CD4-positive, alpha-beta T cell (primary cell): ENCODE measurements around the gene SNRNP48. TPM values are rescaled to one million over a fixed set of nuclear protein-coding genes. Genes with fewer than 3 reads are reported as not detected.

Experiments
- ATAC-seq: fragments of 200-7000 bp; cut with Tn5 transposase; one replicate; pipeline ENCODE4 v1.10.0; 2022; ENCODE audit warnings: mild to moderate bottlenecking; ENCODE audit not compliant: poor library complexity
- CTCF ChIA-PET: fragments of 350-600 bp; sonication (Branson Sonifier 250); formaldehyde crosslinking; loops from one replicate; lab custom pipeline; 2021; ENCODE audit warnings: antibody characterized with exemption, inconsistent platforms; lab: Charles Lee
- POLR2A ChIA-PET: fragments of 350-600 bp; sonication (Branson Sonifier 250); formaldehyde crosslinking; loops from one replicate; lab custom pipeline; 2021; ENCODE audit warnings: antibody characterized with exemption, inconsistent platforms; lab: Charles Lee
- DNase-seq, 14 experiments: peaks; one replicate each; pipeline ENCODE4 v3.0.0-alpha.2; 2013 to 2020; ENCODE audit warnings: mixed read lengths in 2 of 14
- H3K27ac ChIP-seq, 2 donors: one replicate each; pipeline versions ENCODE4 v1.5.1 to v1.7.0; 2013; ENCODE audit warnings: low read length in 2 of 2, low read depth in 1 of 2, mild to moderate bottlenecking in 1 of 2
- H3K27me3 ChIP-seq, 2 experiments: 1 replicate in 1 of 2; 2 replicates in 1 of 2; pipeline versions ENCODE4 v1.6.1 to v1.7.0; 2013; ENCODE audit warnings: low read length in 2 of 2, control low read depth in 1 of 2, mild to moderate bottlenecking in 1 of 2, moderate library complexity in 1 of 2; ENCODE audit not compliant: insufficient read depth in 2 of 2, control insufficient read depth in 1 of 2
- H3K36me3 ChIP-seq: one replicate; pipeline ENCODE4 v1.6.1; 2013; ENCODE audit warnings: low read length, control low read depth; ENCODE audit not compliant: insufficient read depth
- H3K4me1 ChIP-seq: one replicate; pipeline ENCODE4 v1.6.1; 2013; ENCODE audit warnings: low read length, control low read depth; ENCODE audit not compliant: insufficient read depth
- H3K4me3 ChIP-seq: one replicate; pipeline ENCODE4 v1.5.1; 2013; ENCODE audit warnings: mild to moderate bottlenecking, low read length, moderate library complexity
- H3K9me3 ChIP-seq, 2 experiments: 1 replicate in 1 of 2; 2 replicates in 1 of 2; pipeline versions ENCODE4 v1.6.1 to v1.7.0; 2013; ENCODE audit warnings: low read length in 2 of 2, mild to moderate bottlenecking in 2 of 2, control low read depth in 1 of 2, moderate library complexity in 1 of 2; ENCODE audit not compliant: control insufficient read depth in 1 of 2, insufficient read depth in 1 of 2
- H3K27ac Mint-ChIP-seq: one replicate; pipeline ENCODE4 v1.8.0; 2020; ENCODE audit warnings: mixed read lengths
- H3K27me3 Mint-ChIP-seq: one replicate; pipeline ENCODE4 v1.8.0; 2021; ENCODE audit warnings: mixed read lengths
- H3K36me3 Mint-ChIP-seq: one replicate; pipeline ENCODE4 v1.8.0; 2021; ENCODE audit warnings: low read depth, mixed read lengths
- H3K4me1 Mint-ChIP-seq: one replicate; pipeline ENCODE4 v1.8.0; 2021; ENCODE audit warnings: low read depth, mixed read lengths
- H3K4me3 Mint-ChIP-seq: one replicate; pipeline ENCODE4 v1.8.0; 2020; ENCODE audit warnings: mild to moderate bottlenecking, mixed read lengths
- H3K9me3 Mint-ChIP-seq: one replicate; pipeline ENCODE4 v1.8.0; 2020; ENCODE audit warnings: mixed read lengths
- intact Hi-C, 2 experiments: fragments of 100-400 bp; cut with DNase I in 1 of 2; cut with micrococcal nuclease in 1 of 2; formaldehyde crosslinking; loops; one replicate each; pipeline versions ENCODE4 v1.15.1 to v1.9.0; 2023 to 2025; cut with DNase I, micrococcal nuclease
- total RNA-seq, 174 experiments: library from RNA in 2 of 174; stranded (reverse) in 2 of 174; gene quantifications; one replicate each; pipeline ENCODE4 v1.2.3 and lab custom pipeline; 2021 to 2026
- TF ChIP-seq, protein P1 (sequence below): fragments of 200-600 bp; IDR thresholded peaks from one replicate; pipeline ENCODE4 v1.8.0; 2022; ENCODE audit warnings: antibody characterized with exemption, mild to moderate bottlenecking

SNRNP48 gene
- total RNA-seq, 2 experiments from 2014 or later: 12.1 to 13.4 TPM

DNA sequence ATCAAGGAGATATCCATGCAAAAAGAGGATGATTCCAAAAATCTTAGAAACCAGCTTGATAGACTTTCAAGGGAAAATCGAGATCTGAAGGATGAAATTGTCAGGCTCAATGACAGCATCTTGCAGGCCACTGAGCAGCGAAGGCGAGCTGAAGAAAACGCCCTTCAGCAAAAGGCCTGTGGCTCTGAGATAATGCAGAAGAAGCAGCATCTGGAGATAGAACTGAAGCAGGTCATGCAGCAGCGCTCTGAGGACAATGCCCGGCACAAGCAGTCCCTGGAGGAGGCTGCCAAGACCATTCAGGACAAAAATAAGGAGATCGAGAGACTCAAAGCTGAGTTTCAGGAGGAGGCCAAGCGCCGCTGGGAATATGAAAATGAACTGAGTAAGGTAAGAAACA is 10.1 kb upstream of the SNRNP48 start:
- DNase-seq (no peak), ATAC-seq (no peak)
- Mint-ChIP-seq H3K27ac (no peak overlapping the region), H3K4me3 (no peak overlapping the region), H3K36me3 (no peaks in the 10 kb centered on the region), H3K27me3 (peaks cover 24% of the 10 kb centered on the region), H3K9me3 (no peaks in the 10 kb centered on the region), H3K4me1 (no peaks in the 10 kb centered on the region)
- intact Hi-C loops: loop anchor here in 1 of 2 experiments (10.0 kb wide), 1 partner anchor 335 kb away; the partner anchor contains the start of gene TXNDC5
- no peak overlapping the region for H3K4me3 ChIP-seq
- H3K4me1 ChIP-seq: no peaks in the 10 kb centered on the region
- ChIA-PET POLR2A (no interaction called here), CTCF (interaction anchor here (1.7 kb wide), 1 partner anchor 9 kb away, joined by 3 read pairs; no protein-coding TSS in a partner anchor)
- H3K36me3 ChIP-seq: no peaks in the 10 kb centered on the region
- H3K9me3 ChIP-seq: no peaks in the 10 kb centered on the region
- no peak overlapping the region for H3K27ac ChIP-seq
- TF ChIP-seq, protein P1, sequence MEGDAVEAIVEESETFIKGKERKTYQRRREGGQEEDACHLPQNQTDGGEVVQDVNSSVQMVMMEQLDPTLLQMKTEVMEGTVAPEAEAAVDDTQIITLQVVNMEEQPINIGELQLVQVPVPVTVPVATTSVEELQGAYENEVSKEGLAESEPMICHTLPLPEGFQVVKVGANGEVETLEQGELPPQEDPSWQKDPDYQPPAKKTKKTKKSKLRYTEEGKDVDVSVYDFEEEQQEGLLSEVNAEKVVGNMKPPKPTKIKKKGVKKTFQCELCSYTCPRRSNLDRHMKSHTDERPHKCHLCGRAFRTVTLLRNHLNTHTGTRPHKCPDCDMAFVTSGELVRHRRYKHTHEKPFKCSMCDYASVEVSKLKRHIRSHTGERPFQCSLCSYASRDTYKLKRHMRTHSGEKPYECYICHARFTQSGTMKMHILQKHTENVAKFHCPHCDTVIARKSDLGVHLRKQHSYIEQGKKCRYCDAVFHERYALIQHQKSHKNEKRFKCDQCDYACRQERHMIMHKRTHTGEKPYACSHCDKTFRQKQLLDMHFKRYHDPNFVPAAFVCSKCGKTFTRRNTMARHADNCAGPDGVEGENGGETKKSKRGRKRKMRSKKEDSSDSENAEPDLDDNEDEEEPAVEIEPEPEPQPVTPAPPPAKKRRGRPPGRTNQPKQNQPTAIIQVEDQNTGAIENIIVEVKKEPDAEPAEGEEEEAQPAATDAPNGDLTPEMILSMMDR: no peak
- peaks cover 0 to 17% of the 10 kb centered on the region in 2 experiments for H3K27me3 ChIP-seq

DNA sequence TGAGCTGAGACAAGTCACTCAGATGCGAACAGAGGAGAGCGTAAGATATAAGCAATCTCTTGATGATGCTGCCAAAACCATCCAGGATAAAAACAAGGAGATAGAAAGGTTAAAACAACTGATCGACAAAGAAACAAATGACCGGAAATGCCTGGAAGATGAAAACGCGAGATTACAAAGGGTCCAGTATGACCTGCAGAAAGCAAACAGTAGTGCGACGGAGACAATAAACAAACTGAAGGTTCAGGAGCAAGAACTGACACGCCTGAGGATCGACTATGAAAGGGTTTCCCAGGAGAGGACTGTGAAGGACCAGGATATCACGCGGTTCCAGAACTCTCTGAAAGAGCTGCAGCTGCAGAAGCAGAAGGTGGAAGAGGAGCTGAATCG is 9.5 kb upstream of the SNRNP48 start:
- H3K4me3 Mint-ChIP-seq: no peak overlapping the region
- intact Hi-C loops: loop anchor here in 1 of 2 experiments (10.0 kb wide), 1 partner anchor 334 kb away; the partner anchor contains the start of gene TXNDC5

DNA sequence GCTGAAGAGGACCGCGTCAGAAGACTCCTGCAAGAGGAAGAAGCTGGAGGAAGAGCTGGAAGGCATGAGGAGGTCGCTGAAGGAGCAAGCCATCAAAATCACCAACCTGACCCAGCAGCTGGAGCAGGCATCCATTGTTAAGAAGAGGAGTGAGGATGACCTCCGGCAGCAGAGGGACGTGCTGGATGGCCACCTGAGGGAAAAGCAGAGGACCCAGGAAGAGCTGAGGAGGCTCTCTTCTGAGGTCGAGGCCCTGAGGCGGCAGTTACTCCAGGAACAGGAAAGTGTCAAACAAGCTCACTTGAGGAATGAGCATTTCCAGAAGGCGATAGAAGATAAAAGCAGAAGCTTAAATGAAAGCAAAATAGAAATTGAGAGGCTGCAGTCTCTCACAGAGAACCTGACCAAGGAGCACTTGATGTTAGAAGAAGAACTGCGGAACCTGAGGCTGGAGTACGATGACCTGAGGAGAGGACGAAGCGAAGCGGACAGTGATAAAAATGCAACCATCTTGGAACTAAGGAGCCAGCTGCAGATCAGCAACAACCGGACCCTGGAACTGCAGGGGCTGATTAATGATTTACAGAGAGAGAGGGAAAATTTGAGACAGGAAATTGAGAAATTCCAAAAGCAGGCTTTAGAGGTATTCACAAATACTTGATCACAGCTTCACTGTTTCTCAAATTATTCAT is 8.9 kb upstream of the SNRNP48 start:
- Histone ChIP-seq H3K4me3 (no peak overlapping the region), H3K27ac (no peak overlapping the region), H3K4me1 (no peaks in the 10 kb centered on the region), H3K9me3 (peaks cover 0 to 3% of the 10 kb centered on the region in 2 experiments), H3K36me3 (no peaks in the 10 kb centered on the region), H3K27me3 (peaks cover 0 to 17% of the 10 kb centered on the region in 2 experiments)
- ChIA-PET CTCF (interaction anchor here (1.0 to 1.7 kb wide), 2 partner anchors 10 to 35 kb away, joined by 3 to 5 read pairs; no protein-coding TSS in a partner anchor), POLR2A (no interaction called here)
- Mint-ChIP-seq H3K4me1 (no peaks in the 10 kb centered on the region), H3K36me3 (no peaks in the 10 kb centered on the region), H3K27me3 (peaks cover 19% of the 10 kb centered on the region), H3K4me3 (no peak overlapping the region), H3K27ac (no peak overlapping the region), H3K9me3 (no peaks in the 10 kb centered on the region)
- intact Hi-C loops: loop anchor here in 1 of 2 experiments (10.0 kb wide), 1 partner anchor 334 kb away; the partner anchor contains the start of gene TXNDC5
- no peak for ATAC-seq
- DNase-seq: no peak
- TF ChIP-seq, protein P1: no peak

More for the DNA sequence above, 9.5 kb upstream of the SNRNP48 start:
- ChIA-PET CTCF (interaction anchor here (1.7 kb wide), 1 partner anchor 9 kb away, joined by 3 read pairs; no protein-coding TSS in a partner anchor), POLR2A (no interaction called here)
- no peak for ATAC-seq
- H3K27me3 ChIP-seq: peaks cover 0 to 17% of the 10 kb centered on the region in 2 experiments
- TF ChIP-seq, protein P1: no peak
- Mint-ChIP-seq H3K27me3 (peaks cover 24% of the 10 kb centered on the region), H3K36me3 (no peaks in the 10 kb centered on the region), H3K9me3 (no peaks in the 10 kb centered on the region), H3K4me1 (no peaks in the 10 kb centered on the region), H3K27ac (no peak overlapping the region)
- H3K4me3 ChIP-seq: no peak overlapping the region
- H3K36me3 ChIP-seq: no peaks in the 10 kb centered on the region
- H3K4me1 ChIP-seq: no peaks in the 10 kb centered on the region
- peaks cover 0 to 2% of the 10 kb centered on the region in 2 experiments for H3K9me3 ChIP-seq
- no peak for DNase-seq
- H3K27ac ChIP-seq: no peak overlapping the region
